GM19025 (cell line): ENCODE data around the gene TLE1.

ENCODE experiments used
- ATAC-seq: cut with Tn5 transposase; IDR thresholded peaks from one replicate; pipeline ENCODE4 v1.9.1; 2021; ENCODE audit warnings: mild to moderate bottlenecking, low read depth, moderate library complexity; ENCODE audit not compliant: unreplicated experiment

Gene TLE1

GRCh38 chr9:81586786-81587185, 102.6 kb downstream of the TLE1 start:
- no peak for ATAC-seq

GRCh38 chr9:81585191-81585763, 104.1 kb downstream of the TLE1 start:
- no peak for ATAC-seq

- ATAC-seq: no peak
Observed at GRCh38 chr9:81584099-81584498, 105.2 kb downstream of the TLE1 start.

GRCh38 chr9:81581986-81582385, 107.4 kb downstream of the TLE1 start:
- no peak for ATAC-seq

- no peak for ATAC-seq
Observed at GRCh38 chr9:81579381-81579780, 110.0 kb downstream of the TLE1 start.

- ATAC-seq: no peak
Observed at GRCh38 chr9:81578606-81579005, 110.7 kb downstream of the TLE1 start.

- ATAC-seq: no peak
Observed at GRCh38 chr9:81575956-81576355, 113.4 kb downstream of the TLE1 start.

GRCh38 chr9:81574405-81574804, 114.9 kb downstream of the TLE1 start:
- no peak for ATAC-seq

- ATAC-seq: no peak
Observed at GRCh38 chr9:81573415-81574321, 115.7 kb downstream of the TLE1 start.

GRCh38 chr9:81570083-81570482, 119.3 kb downstream of the TLE1 start:
- no peak for ATAC-seq

- ATAC-seq: no peak
Observed at GRCh38 chr9:81566074-81566698, 123.2 kb downstream of the TLE1 start.

GRCh38 chr9:81565609-81566008, 123.7 kb downstream of the TLE1 start:
- no peak for ATAC-seq

- ATAC-seq: no peak
Observed at GRCh38 chr9:81565144-81565543, 124.2 kb downstream of the TLE1 start.

GRCh38 chr9:81564632-81565031, 124.7 kb downstream of the TLE1 start:
- ATAC-seq: no peak

- no peak for ATAC-seq
Observed at GRCh38 chr9:81563739-81564138, 125.6 kb downstream of the TLE1 start.

- ATAC-seq: no peak
Observed at GRCh38 chr9:81563020-81563407, 126.3 kb downstream of the TLE1 start.

GRCh38 chr9:81562231-81563019, 126.9 kb downstream of the TLE1 start:
- no peak for ATAC-seq

GRCh38 chr9:81560851-81561732, 128.3 kb downstream of the TLE1 start:
- ATAC-seq: no peak

GRCh38 chr9:81559709-81560108, 129.6 kb downstream of the TLE1 start:
- no peak for ATAC-seq

- no peak for ATAC-seq
Observed at GRCh38 chr9:81559197-81559596, 130.2 kb downstream of the TLE1 start.
